ENCODE measurements around the gene CD99. TPM values are rescaled to one million over a fixed set of nuclear protein-coding genes. Genes with fewer than 3 reads are reported as not detected.

Gene CD99
- total and polyA plus RNA-seq, 4 donors, result 49.9 to 165 (median 102) TPM

DNA sequence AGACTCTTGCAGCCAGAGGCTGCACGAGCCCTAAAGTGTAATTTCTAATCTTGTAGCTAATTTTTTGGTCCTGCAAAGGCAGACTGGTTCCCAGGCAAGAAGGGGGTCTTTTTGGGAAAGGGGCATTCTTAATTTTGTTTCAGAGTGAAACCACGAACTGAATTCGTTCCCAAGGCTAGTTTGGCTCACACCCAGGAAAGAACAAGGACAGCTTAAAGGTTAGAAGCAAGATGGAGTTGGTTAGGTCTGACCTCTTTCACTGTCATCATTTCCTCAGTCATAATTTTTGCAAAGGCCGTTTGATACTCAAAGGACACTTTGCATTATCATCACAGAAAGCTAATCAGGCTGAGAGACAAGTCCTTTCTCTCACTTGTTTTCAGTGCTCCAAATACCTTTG lies 91.7 kb downstream of the CD99 start:
- H3K27me3 ChIP-seq (ENCODE audit: control insufficient read depth in 4 of 4, insufficient read depth in 4 of 4, low read length in 3 of 4), result no peaks in the 10 kb centered on the region
- H3K4me1 ChIP-seq (ENCODE audit: control insufficient read depth in 4 of 4, insufficient read depth in 4 of 4, low read length in 3 of 4), result peaks cover 0 to 3% (median 0%) of the 10 kb centered on the region in 4 donors
- 85% methylated on average over 4 of the region's 4 CpGs for WGBS
- H3K36me3 ChIP-seq (ENCODE audit: control insufficient read depth in 4 of 4, insufficient read depth in 3 of 4, low read depth in 1 of 4, low read length in 3 of 4), result no peaks in the 10 kb centered on the region
- TF ChIP-seq, protein P1, sequence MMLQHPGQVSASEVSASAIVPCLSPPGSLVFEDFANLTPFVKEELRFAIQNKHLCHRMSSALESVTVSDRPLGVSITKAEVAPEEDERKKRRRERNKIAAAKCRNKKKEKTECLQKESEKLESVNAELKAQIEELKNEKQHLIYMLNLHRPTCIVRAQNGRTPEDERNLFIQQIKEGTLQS (IDR thresholded peaks at IDR 0.05), result no peak
- TF ChIP-seq TAF1 (conservative IDR thresholded peaks at IDR 0.05) (no peak), EGR1 (IDR thresholded peaks at IDR 0.05; ENCODE audit: low read depth in 2 of 2) (no peak), HNF4G (IDR thresholded peaks at IDR 0.05) (no peak), HNF4A (conservative IDR thresholded peaks at IDR 0.05) (no peak), GABPA (IDR thresholded peaks at IDR 0.05 in 1 of 2, conservative IDR thresholded peaks at IDR 0.05 in 1 of 2) (no peak), JUND (IDR thresholded peaks at IDR 0.05) (no peak), FOXA2 (IDR thresholded peaks at IDR 0.05) (no peak), FOXA1 (IDR thresholded peaks at IDR 0.05) (no peak), RXRA (IDR thresholded peaks at IDR 0.05) (no peak), RAD21 (IDR thresholded peaks at IDR 0.05) (no peak), SP1 (IDR thresholded peaks at IDR 0.05) (no peak)
- TF ChIP-seq, protein P2, sequence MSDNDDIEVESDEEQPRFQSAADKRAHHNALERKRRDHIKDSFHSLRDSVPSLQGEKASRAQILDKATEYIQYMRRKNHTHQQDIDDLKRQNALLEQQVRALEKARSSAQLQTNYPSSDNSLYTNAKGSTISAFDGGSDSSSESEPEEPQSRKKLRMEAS (IDR thresholded peaks at IDR 0.05), result no peak
- no peak overlapping the region for H3K9ac ChIP-seq (ENCODE audit: low read depth in 1 of 2, low read length in 2 of 2)
- no peaks in the 10 kb centered on the region for H3K9me3 ChIP-seq (ENCODE audit: control insufficient read depth in 4 of 4, low read length in 3 of 4)
- no peak overlapping the region for H3K27ac ChIP-seq (ENCODE audit: low read depth in 1 of 2, low read length in 2 of 2)
- DNase-seq (ENCODE audit: low spot score), result no peak
- H3K4me3 ChIP-seq (ENCODE audit: low read depth in 1 of 3, low read length in 3 of 3), result no peak overlapping the region

DNA sequence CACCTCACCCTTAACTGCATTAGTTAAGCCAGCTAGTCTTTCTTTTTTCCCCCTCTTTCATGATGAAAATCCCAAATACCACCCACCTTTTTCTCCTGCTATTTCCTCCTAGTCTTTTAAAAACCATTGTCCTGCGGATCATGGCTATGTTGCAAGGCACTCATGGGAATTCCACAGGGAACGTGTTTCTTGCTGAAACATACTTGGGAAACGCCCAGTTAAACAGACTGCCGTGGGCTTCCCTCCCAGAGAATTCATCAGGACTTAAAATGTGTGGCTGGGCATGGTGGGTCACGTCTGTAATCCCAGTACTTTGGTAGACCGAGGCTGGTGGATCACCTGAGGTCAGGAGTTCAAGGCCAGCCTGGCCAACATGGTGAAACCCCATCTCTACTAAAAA lies 92.9 kb downstream of the CD99 start:
- Histone ChIP-seq H3K27me3 (ENCODE audit: control insufficient read depth in 4 of 4, insufficient read depth in 4 of 4, low read length in 3 of 4) (no peaks in the 10 kb centered on the region), H3K4me3 (ENCODE audit: low read depth in 1 of 3, low read length in 3 of 3) (no peak overlapping the region), H3K9me3 (ENCODE audit: control insufficient read depth in 4 of 4, low read length in 3 of 4) (no peaks in the 10 kb centered on the region), H3K36me3 (ENCODE audit: control insufficient read depth in 4 of 4, insufficient read depth in 3 of 4, low read depth in 1 of 4, low read length in 3 of 4) (no peaks in the 10 kb centered on the region), H3K4me1 (ENCODE audit: control insufficient read depth in 4 of 4, insufficient read depth in 4 of 4, low read length in 3 of 4) (peaks cover 0 to 3% (median 0%) of the 10 kb centered on the region in 4 donors), H3K27ac (ENCODE audit: low read depth in 1 of 2, low read length in 2 of 2) (no peak overlapping the region), H3K9ac (ENCODE audit: low read depth in 1 of 2, low read length in 2 of 2) (no peak overlapping the region)
- 92% methylated on average over 6 of the region's 6 CpGs for WGBS
- no peak for DNase-seq (ENCODE audit: low spot score)
- TF ChIP-seq FOXA1 (IDR thresholded peaks at IDR 0.05) (no peak), HNF4A (conservative IDR thresholded peaks at IDR 0.05) (no peak), RAD21 (IDR thresholded peaks at IDR 0.05) (no peak), HNF4G (IDR thresholded peaks at IDR 0.05) (no peak), GABPA (IDR thresholded peaks at IDR 0.05 in 1 of 2, conservative IDR thresholded peaks at IDR 0.05 in 1 of 2) (no peak), JUND (IDR thresholded peaks at IDR 0.05) (no peak), FOXA2 (IDR thresholded peaks at IDR 0.05) (no peak), NR2F2 (IDR thresholded peaks at IDR 0.05) (no peak), YY1 (IDR thresholded peaks at IDR 0.05) (no peak), EGR1 (IDR thresholded peaks at IDR 0.05; ENCODE audit: low read depth in 2 of 2) (no peak), TAF1 (conservative IDR thresholded peaks at IDR 0.05) (no peak), RXRA (IDR thresholded peaks at IDR 0.05) (no peak), SP1 (IDR thresholded peaks at IDR 0.05) (no peak)
- TF ChIP-seq, protein P3, sequence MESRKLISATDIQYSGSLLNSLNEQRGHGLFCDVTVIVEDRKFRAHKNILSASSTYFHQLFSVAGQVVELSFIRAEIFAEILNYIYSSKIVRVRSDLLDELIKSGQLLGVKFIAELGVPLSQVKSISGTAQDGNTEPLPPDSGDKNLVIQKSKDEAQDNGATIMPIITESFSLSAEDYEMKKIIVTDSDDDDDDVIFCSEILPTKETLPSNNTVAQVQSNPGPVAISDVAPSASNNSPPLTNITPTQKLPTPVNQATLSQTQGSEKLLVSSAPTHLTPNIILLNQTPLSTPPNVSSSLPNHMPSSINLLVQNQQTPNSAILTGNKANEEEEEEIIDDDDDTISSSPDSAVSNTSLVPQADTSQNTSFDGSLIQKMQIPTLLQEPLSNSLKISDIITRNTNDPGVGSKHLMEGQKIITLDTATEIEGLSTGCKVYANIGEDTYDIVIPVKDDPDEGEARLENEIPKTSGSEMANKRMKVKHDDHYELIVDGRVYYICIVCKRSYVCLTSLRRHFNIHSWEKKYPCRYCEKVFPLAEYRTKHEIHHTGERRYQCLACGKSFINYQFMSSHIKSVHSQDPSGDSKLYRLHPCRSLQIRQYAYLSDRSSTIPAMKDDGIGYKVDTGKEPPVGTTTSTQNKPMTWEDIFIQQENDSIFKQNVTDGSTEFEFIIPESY (IDR thresholded peaks at IDR 0.05), result no peak
- TF ChIP-seq, protein P4, sequence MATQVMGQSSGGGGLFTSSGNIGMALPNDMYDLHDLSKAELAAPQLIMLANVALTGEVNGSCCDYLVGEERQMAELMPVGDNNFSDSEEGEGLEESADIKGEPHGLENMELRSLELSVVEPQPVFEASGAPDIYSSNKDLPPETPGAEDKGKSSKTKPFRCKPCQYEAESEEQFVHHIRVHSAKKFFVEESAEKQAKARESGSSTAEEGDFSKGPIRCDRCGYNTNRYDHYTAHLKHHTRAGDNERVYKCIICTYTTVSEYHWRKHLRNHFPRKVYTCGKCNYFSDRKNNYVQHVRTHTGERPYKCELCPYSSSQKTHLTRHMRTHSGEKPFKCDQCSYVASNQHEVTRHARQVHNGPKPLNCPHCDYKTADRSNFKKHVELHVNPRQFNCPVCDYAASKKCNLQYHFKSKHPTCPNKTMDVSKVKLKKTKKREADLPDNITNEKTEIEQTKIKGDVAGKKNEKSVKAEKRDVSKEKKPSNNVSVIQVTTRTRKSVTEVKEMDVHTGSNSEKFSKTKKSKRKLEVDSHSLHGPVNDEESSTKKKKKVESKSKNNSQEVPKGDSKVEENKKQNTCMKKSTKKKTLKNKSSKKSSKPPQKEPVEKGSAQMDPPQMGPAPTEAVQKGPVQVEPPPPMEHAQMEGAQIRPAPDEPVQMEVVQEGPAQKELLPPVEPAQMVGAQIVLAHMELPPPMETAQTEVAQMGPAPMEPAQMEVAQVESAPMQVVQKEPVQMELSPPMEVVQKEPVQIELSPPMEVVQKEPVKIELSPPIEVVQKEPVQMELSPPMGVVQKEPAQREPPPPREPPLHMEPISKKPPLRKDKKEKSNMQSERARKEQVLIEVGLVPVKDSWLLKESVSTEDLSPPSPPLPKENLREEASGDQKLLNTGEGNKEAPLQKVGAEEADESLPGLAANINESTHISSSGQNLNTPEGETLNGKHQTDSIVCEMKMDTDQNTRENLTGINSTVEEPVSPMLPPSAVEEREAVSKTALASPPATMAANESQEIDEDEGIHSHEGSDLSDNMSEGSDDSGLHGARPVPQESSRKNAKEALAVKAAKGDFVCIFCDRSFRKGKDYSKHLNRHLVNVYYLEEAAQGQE (IDR thresholded peaks at IDR 0.05), result no peak
- TF ChIP-seq, protein P1 (IDR thresholded peaks at IDR 0.05), result no peak
- TF ChIP-seq, protein P5, sequence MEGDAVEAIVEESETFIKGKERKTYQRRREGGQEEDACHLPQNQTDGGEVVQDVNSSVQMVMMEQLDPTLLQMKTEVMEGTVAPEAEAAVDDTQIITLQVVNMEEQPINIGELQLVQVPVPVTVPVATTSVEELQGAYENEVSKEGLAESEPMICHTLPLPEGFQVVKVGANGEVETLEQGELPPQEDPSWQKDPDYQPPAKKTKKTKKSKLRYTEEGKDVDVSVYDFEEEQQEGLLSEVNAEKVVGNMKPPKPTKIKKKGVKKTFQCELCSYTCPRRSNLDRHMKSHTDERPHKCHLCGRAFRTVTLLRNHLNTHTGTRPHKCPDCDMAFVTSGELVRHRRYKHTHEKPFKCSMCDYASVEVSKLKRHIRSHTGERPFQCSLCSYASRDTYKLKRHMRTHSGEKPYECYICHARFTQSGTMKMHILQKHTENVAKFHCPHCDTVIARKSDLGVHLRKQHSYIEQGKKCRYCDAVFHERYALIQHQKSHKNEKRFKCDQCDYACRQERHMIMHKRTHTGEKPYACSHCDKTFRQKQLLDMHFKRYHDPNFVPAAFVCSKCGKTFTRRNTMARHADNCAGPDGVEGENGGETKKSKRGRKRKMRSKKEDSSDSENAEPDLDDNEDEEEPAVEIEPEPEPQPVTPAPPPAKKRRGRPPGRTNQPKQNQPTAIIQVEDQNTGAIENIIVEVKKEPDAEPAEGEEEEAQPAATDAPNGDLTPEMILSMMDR (IDR thresholded peaks at IDR 0.05; ENCODE audit: low read depth, low read length, missing input control), result no peak
- TF ChIP-seq, protein P2 (IDR thresholded peaks at IDR 0.05), result no peak

Data from liver (tissue), 9 donors.